ENCODE measurements around the gene SUPT3H.

Gene SUPT3H

DNA sequence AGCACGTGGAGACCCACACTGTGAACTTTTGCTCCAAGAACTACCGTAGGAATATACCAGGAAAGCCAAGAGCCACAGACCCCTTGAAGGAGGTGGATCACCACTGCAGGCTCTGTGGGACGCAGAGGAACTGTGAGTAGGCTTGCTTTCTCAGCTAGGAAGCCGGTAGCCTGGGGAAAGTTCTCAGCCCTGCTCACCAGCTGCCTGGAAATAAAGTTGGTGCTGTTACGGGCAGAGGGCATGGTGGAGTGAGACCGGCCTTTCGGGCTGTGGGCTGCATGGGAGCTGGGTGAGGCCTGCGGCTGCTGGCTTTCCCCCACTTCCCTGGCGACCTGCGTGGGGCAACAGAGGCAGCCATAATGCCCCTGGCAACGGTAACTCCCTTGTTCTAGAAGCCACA is 422.6 kb downstream of the SUPT3H start:
- no peak for DNase-seq (ENCODE audit: low read depth in 2 of 2)

GRCh38 chr6:44954281-44954680 is 423.5 kb downstream of the SUPT3H start:
- DNase-seq (ENCODE audit: low read depth in 2 of 2): no peak

- DNase-seq (ENCODE audit: low read depth in 2 of 2): no peak
These were observed 426.4 kb downstream of the SUPT3H start for GRCh38 chr6:44951253-44951747.

GRCh38 chr6:44949596-44950201 is 428.0 kb downstream of the SUPT3H start:
- DNase-seq (ENCODE audit: low read depth in 2 of 2): no peak

GRCh38 chr6:44943541-44943940 is 434.2 kb downstream of the SUPT3H start:
- DNase-seq (ENCODE audit: low read depth in 2 of 2): no peak

GRCh38 chr6:44942798-44943197 is 434.9 kb downstream of the SUPT3H start:
- no peak for DNase-seq (ENCODE audit: low read depth in 2 of 2)

DNA sequence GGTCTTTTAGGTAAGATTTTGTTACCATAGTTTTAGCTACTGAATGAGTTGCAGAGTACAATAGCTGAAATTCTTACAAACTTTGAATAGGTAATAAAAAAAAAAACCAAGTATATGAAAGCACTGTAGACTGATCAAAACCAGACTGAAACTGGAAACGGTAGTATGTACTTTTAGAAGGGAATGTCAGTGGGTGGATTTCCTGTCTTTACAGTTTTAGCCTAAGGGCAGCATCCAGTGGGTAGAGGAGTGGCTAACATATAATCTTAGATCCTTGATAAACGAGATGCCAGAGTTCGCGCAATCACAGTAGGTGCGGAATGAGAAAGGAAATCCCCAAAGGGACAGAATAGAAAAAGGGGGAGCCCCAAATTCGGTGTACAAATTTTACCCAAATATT is 435.5 kb downstream of the SUPT3H start:
- no peak for DNase-seq (ENCODE audit: low read depth in 2 of 2)

DNA sequence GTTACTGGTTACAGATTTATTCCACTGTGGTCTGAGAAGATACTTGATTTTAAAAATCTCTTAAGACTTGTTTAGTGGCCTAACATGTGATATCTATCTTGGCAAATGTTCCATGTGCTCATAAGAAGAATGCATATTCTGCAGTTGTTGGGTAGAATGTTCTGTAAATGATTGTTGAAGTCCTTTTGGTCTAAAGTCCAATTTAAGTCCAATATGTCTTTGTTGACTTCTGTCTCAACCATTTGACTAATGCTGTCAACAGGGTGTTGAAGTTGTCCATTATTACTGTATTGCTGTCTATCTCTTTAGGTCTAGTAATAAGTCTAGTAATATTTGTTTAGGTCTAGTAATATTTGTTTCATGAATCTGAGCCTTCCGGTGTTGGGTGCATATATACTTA is 437.4 kb downstream of the SUPT3H start:
- no peak for DNase-seq (ENCODE audit: low read depth in 2 of 2)

GRCh38 chr6:44935693-44936300 is 441.9 kb downstream of the SUPT3H start:
- no peak for DNase-seq (ENCODE audit: low read depth in 2 of 2)

DNA sequence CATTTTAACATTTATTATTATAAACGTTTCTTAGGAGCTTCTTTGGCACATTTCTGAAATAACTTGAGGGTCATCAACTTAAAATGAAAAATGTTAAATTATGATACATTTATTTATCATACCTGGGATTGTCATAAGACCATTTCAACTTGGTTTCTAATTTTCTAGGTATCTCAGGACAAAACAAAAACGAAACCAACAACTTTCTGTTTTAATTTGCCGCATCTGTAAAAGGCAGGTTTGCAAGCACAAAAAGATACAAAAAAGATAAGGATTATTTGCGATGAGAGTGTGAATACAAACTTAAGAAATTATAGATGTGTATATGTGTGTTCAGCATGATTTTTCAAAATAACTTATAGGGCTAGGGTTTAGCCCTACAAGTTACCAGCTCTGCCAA is 444.6 kb downstream of the SUPT3H start:
- no peak for DNase-seq (ENCODE audit: low read depth in 2 of 2)

- no peak for DNase-seq (ENCODE audit: low read depth in 2 of 2)
These were observed 445.1 kb downstream of the SUPT3H start for GRCh38 chr6:44932651-44933091.

DNA sequence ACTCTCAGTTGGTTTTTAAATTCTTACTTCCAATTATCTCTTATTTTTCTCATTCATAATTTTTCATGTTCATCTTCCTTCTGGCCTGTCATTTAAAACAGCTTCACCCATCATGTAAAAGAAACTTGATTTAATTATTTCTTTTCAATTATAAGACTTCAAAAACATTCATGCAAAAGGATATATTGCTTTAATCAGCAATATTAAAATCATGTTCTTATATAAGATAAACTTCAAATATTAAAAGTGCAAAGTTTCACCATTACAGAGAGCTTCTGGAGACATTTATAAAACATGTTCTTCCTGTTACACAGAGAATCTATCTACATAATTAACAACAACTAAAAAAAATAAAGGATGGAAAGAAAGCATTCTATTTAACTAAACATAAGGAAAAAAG is 446.3 kb downstream of the SUPT3H start:
- no peak for DNase-seq (ENCODE audit: low read depth in 2 of 2)

DNA sequence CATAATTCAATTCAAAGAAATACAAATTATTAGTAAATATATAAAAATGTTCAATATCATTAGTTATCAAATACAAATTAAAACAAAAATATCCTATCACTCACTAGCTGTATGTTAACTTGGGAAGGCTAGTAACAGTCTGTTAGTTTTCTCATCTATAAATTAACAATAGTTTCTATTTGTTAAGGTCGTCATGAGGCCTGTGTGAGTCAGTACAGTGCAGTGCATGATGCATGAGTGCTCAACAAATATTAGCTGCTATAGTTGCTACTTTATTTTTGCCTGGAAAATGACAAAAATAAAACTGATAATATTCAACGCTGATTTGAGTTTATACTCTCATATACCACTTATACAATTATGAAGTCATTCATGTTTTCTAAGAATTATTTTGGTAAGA is 451.2 kb downstream of the SUPT3H start:
- no peak for DNase-seq (ENCODE audit: low read depth in 2 of 2)

DNA sequence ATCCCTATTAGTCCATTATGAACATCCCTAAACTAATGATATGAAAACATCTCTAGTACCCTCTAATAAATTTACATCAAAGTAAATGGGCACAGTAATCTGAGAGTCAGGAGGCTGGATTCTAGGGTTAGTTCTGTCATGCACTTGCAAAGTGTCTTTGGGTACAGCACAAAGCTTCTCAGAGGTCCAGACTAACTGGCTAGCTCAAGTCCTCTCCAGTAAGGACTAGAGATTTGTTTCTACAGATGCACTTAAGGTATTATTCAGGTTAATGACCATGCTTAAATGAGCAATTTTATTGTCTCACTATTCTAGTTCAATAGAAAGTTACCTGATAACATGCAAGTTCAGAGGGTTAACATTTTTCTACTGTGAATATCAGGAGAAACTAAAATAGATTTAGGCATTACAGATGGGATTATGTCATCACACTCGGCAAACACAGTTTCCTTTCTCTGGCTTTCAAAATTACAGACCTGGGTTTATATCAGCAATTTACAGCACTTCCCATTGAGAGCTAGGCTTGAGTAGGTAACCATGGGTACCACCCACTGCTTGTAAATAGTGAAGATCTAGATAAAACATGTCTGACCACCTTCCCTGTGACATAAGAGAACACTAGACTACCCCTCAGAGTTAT is 452.5 kb downstream of the SUPT3H start:
- no peak for DNase-seq (ENCODE audit: low read depth in 2 of 2)

DNA sequence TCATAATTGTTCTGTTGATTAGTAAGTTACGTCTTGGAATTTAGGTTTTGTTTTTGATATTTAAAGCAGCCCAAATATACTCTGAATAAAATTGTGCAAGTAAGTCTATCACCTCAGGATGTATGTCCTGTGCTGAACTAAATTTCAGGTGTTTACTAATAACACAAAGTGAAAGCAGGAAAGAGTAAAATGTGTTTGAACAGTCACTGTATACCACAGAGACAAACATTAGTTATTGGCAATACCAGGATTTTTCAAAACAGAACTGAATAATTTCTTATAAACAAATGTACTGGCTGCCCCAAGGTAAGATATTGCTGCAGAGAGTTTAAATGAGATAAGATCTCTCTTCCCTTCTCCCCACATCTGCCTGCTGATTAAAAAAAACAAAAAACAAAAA is 454.3 kb downstream of the SUPT3H start:
- no peak for DNase-seq (ENCODE audit: low read depth in 2 of 2)

GRCh38 chr6:44921798-44922197 is 455.9 kb downstream of the SUPT3H start:
- DNase-seq (ENCODE audit: low read depth in 2 of 2): no peak

- DNase-seq (ENCODE audit: low read depth in 2 of 2): no peak
These were observed 456.7 kb downstream of the SUPT3H start for GRCh38 chr6:44920952-44921491.

GRCh38 chr6:44918671-44919296 is 458.9 kb downstream of the SUPT3H start:
- no peak for DNase-seq (ENCODE audit: low read depth in 2 of 2)

DNA sequence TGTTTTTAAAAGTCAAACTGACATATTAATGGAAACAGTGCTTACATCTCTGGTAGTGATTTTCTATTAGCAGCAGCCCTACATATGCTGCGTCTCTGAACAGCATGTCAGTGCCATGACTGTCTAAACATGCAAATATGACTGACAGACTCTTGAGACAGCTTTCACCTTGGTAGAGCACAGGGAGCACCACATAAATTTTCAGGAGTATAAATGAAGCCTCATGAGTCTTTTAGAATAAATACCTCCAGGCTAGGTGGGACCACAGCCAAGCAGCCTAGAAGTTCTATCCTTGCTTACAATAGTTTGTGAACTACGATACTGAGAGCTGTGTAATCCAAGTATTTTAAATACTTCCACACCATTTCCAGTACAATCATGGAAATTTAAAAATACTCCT is 460.3 kb downstream of the SUPT3H start:
- DNase-seq (ENCODE audit: low read depth in 2 of 2): no peak

DNA sequence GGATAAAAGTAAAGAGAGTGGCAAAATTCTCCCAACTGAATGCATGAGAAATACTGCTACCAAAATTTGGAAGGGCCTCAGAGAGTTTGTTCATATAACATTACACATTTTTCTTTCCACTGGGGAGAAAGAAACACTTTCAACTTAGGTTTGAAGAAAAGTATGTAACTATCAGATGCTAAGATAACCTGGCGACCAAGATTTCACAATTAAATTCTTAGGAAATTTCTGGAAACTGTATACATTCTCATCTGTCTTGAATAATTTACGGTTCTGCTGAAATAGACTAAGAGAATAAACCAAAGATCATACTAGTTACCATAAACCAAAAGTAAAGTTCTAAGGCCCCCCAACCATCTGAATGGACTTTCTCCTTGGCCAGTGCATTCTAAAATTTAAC is 462.6 kb downstream of the SUPT3H start:
- no peak for DNase-seq (ENCODE audit: low read depth in 2 of 2)

- DNase-seq (ENCODE audit: low read depth in 2 of 2): no peak
These were observed 463.6 kb downstream of the SUPT3H start for GRCh38 chr6:44914141-44914540.

GRCh38 chr6:44906761-44907160 is 471.0 kb downstream of the SUPT3H start:
- no peak for DNase-seq (ENCODE audit: low read depth in 2 of 2)
